Suppressor macrophage treated with lipopolysaccharide for 4 hours (primary cell): Measurements from ENCODE around the gene FRMD4A.
A peak's percentile ranks its signal among the peaks of the same experiment; 100 is the strongest.
"Not testable (repeated sequence)": the region's sequence is repeated elsewhere in the genome, so short reads cannot be mapped to it uniquely, and the experiment has no call there.

Experiments
- DNase-seq: peaks from one replicate; pipeline ENCODE4 v3.0.0-alpha.2; 2020

Gene FRMD4A

DNA sequence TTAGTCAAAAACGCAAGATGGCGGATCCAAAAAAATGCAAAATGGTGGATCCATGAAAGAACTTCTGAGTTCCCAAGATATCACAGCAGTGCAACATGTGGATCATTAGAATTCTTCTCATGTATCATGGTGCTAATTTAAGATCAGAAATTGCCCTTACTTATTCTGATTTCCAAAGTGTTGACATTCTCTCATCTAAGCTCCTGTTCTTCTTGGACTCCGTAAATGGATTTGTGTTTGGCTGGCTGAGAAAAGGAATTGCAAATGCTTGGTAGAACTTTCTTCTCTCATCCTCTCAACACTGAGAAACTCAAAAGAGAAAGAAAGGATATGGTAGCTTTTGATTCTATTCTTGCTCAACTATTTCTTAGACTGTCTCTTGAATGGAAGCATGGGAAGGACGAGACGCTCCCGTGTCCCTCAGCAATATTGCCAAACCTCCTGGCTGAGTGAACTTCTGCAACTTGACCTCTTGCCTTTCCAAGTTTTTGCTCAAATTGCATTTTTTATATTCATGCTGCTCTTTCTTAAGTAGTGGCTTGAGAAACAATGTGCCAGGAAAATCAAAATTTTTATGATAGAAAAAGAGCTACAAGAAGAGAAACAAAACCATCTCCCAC is 44.7 kb downstream of the FRMD4A start:
- DNase-seq = no peak

DNA sequence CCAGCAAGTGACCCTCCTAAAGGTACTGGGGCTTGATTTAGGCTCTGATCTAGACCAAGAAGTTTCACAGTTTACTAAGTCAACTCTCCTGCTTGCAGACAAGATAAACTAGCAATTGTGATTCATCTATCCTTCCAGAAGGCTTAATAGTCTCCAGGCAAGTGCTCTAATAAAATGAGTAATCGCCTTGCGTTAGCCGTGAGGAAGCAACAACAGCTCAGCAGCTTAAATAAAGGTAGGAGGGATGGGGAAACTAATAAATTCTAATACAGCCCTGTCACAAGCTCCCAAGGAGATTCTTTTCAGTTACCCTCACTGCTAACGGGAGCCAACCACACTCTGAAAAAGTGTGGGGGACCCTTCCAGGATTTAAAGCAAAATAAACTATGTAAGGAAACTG is 48.4 kb downstream of the FRMD4A start:
- DNase-seq = no peak

DNA sequence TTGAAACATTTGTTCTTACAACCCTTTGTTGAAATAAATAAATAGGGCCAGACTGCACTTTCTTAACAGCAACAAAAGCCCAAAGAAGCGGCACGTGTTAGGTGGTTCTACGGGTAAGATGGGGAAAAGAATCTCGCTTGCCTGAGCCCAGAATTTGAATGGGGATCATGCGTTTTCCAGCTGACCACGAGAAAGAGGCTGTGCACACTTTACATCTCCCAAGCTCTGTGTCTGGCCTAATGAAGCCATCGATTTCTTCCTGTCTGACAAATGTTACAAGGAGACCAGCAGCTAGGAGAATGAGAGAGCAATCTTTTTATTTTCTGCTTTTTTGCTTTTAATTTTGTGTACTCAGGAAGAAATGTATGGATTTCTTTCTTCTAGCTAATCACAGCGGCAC is 52.2 kb downstream of the FRMD4A start:
- no peak for DNase-seq

DNA sequence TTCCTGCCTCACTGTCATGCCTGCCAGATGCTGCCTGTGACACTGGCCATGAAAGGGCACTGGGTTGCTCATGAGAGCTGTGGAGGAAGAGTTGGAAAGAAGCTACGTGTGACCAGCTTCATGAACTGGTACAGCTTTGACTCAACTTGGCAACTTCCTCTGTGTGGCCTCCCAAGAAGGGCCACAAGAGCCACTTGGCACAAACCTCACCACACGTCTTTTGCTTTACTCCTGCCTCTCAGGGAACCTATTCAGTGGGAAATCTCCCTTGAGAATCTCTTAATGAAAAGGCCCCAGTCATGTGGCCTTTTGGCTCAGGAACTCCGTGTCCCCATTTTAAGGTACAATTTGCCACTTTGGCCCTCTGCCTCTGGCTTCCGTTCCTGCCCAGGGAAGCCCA is 54.5 kb downstream of the FRMD4A start:
- DNase-seq = no peak

DNA sequence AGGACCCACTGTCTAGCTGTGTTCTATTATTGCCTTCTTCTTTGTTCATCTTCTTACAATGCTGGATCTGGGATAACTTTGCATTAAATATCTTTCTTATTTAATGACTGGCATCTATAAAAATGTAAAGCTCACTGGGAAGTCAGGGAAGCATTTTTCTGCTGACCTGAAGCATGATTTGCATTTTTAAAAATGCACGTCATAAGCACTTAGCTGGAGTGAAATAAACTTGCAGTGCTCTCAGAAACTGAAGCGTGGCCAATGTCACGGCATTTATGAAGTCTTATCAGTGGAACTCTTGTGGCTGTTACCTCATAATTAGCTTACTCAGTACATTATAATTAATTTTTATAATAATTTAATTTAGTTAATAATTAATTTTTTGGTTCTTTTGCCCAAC is 59.1 kb downstream of the FRMD4A start:
- no peak for DNase-seq

DNA sequence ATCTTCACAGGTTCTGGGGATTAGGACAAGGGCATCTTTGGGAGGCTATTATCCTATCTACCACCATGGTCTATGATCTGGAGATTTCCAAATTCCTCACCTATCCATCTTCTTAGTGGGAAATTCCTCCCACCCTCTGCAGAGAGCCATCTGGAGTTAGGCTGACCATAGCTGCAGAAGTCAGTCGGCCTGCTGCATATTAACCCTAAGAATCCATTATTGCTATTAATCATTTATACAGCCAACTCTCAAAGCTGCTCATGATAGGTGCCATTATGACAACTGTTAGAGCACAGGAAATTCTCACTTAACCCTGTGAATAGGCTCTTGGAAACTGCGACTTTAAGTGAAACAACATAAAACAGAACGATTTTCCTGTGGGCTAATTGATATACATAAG is 60.4 kb downstream of the FRMD4A start:
- DNase-seq = no peak

DNA sequence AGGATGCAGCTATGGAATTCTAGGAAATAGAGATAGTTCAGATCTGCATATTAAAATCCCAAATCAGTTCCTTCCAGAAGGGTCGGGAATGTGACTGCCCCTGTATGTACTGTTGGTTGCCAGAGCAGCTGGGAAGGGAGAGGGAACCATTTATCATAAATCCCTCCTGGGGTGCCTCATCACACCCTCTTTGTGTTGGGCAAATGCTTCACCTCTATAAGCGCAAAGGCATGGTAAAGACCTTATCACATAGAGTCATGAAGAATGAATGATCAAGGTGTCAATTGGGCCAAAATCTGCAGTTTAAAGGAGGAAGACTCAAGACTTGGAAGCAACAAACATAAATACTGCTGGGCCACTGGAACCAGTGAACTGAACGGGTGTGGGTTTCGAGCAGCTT is 65.0 kb downstream of the FRMD4A start:
- no peak for DNase-seq

DNA sequence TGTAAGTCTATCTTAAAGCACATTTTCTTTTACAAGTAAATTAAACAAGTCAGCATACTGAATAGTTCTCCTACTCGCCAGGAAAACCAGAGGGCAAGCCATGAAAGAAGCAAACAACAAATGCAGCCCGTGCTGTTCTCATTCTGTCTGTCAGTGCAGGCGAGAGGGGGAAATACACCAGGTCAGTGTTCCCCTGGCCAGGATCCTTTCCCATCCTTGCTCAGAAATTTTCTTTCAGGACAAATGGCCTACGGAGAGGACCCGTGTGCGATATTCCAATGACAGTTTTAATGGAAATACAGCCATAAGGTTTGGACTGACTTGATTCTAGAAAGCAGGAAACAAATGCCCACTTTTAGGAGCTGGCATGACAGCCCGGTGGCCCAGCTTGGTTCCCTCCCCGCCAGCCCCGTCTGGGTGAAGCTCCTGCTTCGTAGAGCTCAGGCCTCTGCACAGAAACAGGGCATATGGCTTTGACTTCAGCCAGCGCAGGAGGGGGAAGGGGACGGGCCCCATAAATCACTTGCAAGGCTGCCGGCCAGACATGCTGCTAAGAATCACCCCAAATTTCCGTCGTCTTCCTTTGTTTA is 67.8 kb downstream of the FRMD4A start:
- no peak for DNase-seq

DNA sequence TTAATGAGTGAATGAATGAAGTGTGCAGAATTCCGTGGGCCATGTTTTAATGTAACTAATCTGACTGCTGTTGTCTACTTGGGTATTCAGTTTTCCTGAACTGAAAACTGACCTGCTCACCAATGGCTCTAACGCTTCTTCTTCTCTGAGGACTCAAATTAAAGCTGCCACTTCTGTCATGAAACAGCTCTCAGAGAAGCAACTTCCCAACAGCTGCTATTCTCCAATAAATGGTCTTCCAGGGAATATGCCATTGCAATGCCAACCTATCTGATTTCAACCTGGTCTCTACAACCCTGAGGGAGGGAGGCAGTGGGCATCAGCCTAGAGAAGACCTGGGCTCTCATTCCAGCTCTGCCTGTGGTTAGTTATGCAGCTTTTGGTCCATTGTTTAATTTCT is 69.4 kb downstream of the FRMD4A start:
- DNase-seq = no peak

DNA sequence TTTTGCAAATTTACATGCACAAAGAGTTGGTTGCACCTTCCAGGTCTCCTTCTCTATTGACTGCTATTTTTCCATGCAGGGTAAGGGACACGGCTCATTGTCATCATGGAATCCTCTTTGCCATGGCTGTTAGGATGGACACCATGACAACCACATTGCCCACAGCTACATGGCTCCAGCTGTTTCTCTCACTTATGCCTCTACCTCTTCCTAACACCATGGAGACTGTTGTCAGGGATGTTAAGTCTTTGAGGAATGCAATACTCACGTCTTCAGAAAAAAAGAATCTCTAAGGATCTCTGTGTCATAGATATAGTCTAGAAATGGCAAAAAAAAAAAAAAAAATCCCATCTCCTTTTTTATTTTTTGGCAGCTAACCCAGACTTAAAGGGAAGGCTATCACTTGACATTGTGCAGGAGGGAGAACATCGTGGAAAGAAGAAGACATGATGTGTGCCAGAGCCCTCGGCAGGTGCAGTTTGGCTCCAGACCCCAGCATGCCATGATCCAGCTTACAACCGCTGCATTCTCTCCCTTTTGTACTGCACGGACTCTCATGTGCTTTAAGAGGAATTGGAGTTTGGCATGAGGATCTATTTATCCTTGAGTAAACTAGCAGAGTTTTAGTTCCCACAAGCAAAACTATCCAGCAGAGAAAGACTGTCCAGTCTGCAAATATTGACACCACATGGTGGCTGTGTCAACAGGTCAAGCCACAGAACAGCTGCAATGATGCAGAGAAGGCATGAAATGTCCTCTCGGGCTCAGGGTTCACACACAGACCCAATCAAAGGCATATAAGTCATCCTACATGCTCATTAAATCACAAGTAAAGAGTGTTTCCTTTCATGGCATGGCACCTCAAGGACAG is 70.8 kb downstream of the FRMD4A start:
- no peak for DNase-seq

DNA sequence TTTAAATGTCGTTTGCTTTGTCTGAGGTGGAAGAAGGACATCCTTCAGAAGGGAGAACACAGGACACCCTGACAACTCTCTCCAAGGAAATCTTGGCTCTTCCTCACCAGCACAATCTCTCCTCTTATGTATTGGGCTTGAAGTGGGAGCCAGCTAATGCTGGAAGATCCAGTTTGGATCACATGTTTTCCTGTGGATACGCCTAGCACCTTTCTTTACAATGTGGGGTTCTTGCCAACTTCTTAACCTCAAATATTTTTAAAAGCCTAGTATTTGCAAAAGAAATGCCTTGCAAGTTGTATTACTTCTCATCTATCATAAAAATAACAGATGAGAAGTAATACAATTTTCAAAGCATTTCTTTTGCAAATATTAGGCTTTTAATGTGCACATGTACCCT is 76.4 kb downstream of the FRMD4A start:
- no peak for DNase-seq

DNA sequence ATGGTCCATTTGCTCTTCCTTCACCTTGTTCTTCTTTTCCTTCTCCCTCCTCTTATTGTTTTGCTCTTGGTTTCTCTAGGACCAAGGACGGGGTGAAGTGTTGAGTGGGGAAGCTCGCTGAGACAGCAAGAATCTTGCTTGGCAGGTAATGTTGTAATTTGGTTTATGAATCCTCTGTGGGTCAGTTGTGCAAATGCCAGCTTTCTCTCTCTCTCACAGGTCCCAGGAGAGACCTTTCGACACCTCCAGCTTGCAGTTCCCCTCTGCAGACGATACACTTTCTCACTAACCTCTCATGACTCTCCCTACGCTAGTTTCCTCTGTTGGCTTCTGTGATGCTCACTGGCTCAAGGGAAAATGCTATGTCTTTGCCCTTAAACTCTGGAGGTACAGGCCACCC is 77.0 kb downstream of the FRMD4A start:
- no peak for DNase-seq

DNA sequence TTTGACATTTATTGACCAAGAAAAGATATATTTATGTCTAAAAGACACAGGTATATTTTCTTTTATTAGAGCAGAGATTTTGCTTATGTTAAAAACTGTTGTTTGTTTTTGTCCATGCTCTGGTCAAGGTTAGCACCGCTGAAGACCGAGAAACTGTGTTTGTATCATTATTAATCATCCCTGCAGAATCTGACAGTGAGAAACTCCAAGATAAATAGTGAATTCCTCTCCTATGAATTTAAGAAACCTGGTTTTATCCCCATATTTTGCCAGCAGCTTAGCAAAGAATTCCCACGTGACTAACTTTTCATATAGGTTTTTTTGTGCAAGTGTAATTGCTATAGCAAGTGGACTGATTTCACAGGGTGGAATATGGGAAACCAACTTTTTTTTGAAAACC is 77.6 kb downstream of the FRMD4A start:
- no peak for DNase-seq

DNA sequence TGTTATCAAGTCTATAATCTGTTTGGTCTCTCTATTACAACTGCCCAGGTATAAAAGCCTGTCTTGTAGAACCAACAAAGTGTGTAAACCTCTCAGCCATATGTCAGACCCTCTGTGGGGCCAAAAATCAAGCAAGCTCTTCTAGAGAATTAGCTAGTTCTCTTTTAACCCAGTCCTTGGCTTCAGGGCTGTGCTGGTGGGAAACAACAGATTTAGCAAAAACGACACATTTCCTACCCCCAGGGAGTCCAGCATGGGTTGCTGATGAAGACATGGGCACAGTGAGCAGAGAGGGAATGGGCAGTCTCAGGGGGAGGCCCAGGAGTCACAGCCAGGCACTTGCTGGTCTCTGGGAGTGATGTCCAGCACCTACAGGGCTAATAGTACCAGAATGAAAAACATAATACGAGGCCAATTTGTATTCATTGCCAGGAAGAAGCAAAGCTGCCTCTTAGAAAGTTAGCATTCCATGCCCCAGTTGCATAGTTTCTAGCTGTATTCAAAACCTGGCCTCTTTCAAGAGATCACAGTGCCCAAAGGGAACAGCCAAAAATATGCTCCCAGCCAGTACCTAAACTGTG is 80.1 kb downstream of the FRMD4A start:
- DNase-seq = no peak

DNA sequence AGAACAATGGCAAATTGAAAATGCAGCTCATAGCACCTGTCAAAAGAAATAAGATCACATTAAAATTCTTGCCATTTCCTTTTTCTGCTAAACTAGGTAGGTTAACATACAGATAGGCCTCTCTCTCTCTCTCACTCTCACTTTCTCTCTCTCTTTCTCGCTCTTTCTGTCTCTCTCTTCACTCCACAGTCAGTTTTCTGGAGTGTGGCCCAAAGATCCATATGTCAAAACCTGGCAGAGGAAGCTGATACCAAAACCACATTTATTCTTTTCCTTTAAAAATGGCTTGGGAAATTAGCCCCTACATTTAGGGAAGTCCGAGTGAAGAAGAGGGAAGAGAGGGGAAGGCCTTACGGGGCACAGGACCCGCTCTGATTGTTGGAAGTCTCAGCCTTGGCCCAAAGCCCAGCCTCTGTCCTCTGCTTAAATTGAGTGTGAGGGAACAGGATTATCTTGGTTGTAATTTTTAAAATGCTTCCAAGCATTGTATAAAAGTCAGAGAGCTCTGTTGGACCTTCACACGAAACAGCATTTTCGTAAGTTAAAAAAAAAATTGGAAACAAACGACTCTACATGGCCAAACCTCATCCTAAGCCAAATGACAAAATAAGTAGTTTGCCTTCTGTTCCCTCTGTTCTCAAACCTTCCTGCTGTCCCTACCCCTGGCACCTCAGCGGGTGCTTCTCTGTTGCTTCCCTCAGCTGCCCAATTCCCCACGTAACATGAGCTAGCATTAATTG is 83.2 kb downstream of the FRMD4A start:
- DNase-seq = no peak

DNA sequence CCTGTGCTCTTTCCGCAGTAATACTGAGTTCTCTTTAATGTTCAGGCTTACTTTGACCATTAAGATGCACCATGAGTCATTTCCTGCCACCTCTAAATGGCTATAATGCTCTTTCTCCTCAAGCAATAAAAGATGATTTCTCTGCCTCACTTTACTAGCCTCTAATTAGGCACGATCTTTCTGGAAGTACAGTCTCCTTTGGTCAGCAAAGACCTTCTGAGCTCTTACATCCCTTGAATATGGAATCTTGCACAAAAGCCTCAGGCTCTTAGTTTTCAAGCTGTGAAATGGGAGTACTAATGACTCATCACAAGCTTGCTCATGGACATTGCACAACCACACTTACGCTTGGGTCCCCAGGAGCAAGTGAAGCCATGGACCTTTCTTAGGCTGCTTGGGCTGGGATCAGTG is 85.9 kb downstream of the FRMD4A start:
- peak; percentile 10 for DNase-seq

DNA sequence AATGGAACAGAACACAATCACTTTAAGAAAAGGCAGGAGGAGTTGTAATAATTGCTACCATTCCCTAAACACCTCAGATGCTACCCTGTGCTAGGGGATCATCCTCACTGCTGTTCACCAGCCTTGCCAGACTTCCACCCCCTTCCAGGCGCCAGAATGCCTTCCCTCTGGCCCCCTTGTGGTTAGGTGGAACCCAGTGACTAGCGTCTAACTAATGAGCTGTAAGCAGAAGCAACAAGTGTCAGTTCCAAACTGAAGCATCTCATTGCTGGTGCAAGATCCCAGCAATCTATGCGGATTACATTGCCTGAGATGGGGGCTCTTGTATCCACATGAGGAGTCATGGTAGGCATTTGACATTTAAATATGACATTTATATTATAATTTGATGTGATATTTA is 86.6 kb downstream of the FRMD4A start:
- DNase-seq = no peak

DNA sequence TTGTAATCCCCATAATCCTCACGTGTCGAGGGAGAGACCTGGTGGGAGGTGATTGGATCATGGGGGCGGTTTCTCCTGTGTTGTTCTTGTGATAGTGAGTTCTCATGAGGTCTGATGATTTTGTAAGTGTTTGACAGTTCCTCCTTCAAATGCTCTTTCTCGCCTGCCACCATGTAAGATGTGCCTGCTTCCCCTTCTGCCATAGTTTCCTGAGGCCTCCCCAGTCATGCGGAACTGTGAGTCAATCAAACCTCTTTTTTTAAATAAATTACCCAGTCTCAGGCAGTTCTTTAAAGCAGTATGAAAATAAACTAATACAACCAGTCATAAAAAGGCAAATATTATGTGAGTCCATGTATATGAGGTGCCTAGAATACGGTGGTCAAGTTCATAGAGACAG is 87.5 kb downstream of the FRMD4A start:
- no peak for DNase-seq

DNA sequence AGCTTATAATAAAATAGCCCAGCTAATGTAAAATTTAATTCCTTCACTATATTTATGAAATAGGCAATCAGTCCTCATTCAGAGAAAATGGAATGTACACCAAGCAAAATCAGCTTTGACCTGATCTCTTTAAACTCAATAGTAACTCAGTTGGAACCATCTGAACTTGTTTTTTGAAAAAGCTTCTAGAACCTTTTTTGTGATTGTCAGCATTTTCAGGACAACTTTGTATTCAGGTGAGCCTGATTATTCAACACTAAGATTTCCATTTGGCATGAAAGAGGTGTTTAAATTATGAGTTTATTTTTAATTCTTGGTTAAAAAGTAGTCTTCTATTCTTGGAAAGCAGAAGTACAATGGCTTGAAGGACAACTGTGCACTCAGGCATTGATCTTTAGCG is 89.5 kb downstream of the FRMD4A start:
- no peak for DNase-seq

DNA sequence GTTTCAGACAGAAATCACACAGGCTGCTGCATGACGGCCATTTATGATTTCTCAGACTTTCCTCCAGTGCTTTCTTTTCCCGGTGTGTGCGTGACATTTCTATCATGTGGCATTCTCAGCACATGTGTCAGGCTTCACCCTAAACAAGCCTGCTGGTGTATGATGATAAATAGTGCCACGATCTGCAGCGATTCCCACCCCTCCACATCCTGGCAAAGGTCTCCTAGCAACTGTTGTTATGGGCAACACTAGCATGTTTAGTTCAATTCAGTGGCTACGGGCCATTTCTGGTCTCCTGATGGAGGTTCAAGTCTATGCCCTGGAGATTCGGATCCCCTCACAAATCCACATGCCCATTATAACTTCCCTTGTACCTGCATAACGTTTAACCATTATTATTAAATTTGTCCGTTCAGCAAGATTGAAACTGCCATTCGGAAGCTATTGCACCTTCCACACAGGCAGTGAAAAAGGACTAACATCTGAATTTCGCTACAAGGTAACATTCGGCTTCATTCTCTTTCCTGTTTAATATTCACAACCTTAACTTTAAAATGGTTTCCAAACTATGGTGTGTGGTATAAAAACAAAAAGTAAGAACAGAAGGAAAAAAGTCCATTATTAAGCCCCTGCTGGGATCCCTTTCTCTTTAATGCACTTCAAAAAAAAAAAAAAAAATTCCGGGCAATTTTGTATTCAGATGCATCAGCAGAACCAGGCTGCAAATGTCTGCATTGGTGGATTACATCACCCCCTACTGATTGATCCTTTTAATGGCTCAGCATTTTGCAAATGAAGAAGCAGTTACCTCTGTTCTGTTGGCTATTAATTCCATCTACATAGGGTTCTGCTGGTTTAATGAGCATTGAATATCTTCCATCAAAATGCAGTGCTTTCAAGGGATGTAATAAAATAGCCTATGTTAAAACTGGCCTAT is 90.2 kb downstream of the FRMD4A start:
- DNase-seq = no peak

DNA sequence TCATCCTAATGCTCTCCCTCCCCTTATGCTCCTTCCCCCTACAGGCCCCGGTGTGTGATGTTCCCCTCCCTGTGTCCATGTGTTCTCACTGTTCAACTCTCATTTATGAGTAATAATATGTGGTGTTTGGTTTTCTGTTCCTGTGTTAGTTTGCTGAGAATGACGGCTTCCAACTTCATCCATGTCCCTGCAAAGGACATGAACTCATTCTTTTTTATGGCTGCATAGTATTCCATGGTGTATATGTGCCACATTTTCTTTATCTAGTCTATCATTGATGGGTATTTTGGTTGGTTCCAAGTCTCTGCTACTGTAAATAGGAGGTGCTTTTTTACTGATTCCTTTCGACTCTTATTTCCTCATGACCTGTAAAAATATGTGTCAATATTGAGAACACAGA is 92.1 kb downstream of the FRMD4A start:
- not testable (repeated sequence) for DNase-seq

DNA sequence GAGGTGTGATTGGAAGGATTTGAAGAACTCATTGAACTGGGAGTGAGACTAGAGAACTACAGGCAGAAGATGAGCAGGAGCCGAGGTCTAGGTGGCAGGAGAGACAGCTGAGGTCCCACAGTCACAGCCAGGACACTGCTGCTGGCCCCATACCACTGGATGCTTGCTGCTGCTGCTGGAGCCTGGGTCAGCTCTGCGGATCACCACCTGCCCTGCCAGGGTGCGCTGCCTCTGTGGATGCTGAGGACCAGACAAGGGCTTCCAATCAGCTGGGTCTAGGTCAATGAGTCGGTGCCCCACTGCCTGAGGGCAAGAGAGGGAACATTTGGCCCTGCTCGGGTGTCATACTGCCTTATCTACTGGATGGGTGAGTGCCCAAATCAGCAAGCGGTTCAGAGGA is 94.4 kb downstream of the FRMD4A start:
- DNase-seq = no peak
